ENCODE data around the gene INVS.
"Not testable (repeated sequence)": the region's sequence is repeated elsewhere in the genome, so short reads cannot be mapped to it uniquely, and the experiment has no call there.

The INVS gene

GRCh38 chr9:100324594-100325200 lies 225.7 kb downstream of the INVS start:
- DNase-seq (ENCODE audit: low read depth in 2 of 2): no peak

- not testable (repeated sequence) for DNase-seq (ENCODE audit: low read depth in 2 of 2)
Observed at GRCh38 chr9:100338736-100339135, 239.7 kb downstream of the INVS start.

GRCh38 chr9:100340224-100340623 lies 241.2 kb downstream of the INVS start:
- DNase-seq (ENCODE audit: low read depth in 2 of 2): no peak

- DNase-seq (ENCODE audit: low read depth in 2 of 2): no peak
Observed at GRCh38 chr9:100341889-100342288, 242.8 kb downstream of the INVS start.

- no peak for DNase-seq (ENCODE audit: low read depth in 2 of 2)
Observed at GRCh38 chr9:100346836-100347235, 247.8 kb downstream of the INVS start.

- DNase-seq (ENCODE audit: low read depth in 2 of 2): no peak
Observed at GRCh38 chr9:100350188-100350587, 251.1 kb downstream of the INVS start.

Measured in stimulated activated CD8-positive, alpha-beta memory T cell treated with anti-CD3 and anti-CD28 coated beads, Interleukin-15, amount 100 ng/mL, for 4 hours (primary cell).